ENCODE results near the gene TNPO2.

Gene TNPO2

DNA sequence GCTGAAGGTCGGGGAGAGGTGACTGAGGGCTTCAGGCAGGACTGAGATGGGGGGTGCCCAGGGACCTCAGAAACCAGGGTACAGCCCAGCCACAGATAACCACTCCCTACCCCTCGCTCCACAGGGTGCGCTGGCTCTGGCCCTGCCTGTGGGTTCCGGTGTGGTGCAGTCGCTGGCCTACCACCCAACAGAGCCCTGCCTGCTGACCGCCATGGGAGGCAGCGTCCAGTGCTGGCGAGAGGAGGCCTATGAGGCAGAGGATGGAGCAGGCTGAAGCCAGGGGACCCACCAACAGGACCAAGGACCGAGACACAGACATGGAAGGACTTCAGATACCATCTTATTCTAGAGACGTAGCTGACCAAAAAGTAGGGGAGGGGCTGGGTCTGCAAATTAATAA, 48.3 kb downstream of the TNPO2 start:
- DNase-seq: no peak

DNA sequence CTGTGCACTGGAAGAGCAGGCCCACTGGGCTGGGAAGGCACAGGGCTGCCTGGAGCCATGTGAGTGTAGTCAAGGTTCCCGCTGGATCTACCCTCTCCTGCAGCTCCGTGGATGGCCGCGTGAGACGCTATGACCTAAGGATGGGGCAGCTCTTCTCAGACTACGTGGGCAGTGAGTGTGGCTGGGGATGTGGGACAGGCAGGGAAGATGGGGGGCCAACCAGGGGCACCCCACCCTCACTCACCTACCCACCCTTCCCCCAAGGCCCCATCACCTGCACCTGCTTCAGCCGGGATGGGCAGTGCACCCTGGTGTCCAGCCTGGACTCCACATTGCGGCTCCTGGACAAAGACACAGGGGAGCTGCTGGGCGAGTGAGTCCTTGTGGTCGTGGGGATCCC, 51.0 kb downstream of the TNPO2 start:
- no peak for DNase-seq

- DNase-seq: no peak
Measured at GRCh38 chr19:12670159-12670928, 53.4 kb downstream of the TNPO2 start.

GRCh38 chr19:12669270-12670158, 54.2 kb downstream of the TNPO2 start:
- peak; percentile 44 for DNase-seq

DNA sequence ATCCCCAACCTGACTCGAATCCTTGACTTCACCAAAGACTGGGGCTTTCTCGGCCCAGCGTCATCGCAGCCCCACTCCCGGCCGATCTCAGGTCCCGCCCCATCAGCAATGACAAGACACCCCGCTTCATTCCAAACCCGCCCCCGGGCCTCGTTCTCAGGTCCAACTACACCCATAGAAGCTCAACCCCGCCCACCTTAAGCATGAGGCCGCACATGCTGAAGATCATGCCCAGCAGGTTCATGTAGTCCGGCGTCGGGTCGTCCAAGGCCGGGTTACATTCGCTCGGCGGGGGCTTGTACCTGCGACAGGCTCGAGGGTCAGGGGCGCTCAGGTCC, 54.8 kb downstream of the TNPO2 start:
- no peak for DNase-seq

GRCh38 chr19:12668346-12668745, 55.4 kb downstream of the TNPO2 start:
- DNase-seq: no peak

GRCh38 chr19:12667731-12668302, 55.9 kb downstream of the TNPO2 start:
- DNase-seq: no peak

DNA sequence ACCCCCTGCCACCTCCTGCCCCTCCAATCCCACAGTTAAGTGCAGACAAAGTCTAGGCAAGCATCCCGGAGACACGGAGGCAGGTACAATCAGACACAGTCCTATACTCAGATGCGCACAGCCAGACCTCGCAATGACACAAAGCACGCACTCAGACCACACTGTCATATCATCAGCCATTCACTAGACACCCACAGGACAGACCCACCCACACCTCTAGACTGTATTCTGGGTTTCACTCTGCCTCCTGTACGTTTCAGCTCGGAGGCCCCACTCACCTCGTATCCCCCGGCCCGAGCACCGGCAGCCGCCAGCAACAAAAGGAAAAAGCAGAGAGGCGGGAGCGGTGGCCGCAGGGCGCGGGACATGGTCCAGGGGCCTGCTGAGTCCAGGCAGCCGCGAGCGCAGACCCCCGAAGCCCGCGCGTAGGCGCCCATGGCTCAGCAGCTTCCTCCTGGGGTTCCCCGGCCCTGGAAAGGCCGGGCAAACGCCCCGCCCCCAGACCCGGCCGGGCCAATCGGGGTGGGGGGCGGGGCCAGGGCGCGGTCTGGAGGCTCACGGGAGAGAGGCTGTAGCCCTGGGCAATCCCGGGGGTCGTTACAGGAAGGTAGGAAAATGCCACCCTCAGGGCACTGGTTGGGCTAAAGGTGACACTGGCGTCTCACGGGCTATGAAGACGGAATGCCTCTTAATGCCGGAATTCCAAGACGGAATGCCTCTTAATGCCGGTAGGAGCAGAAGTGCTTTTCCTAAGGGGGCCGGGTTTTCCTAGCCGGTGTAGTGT, 57.3 kb downstream of the TNPO2 start, which contains the start of the genes MAN2B1 and WDR83:
TSS of gene MAN2B1 (minus strand) at position 478 of the 784 bp plus-strand sequence. CDS start at position 437, 41 bp downstream.
TSS of gene WDR83 (plus strand) at position 543 of the 784 bp plus-strand sequence. CDS start 2,984 bp downstream, outside the sequence.
- peak; percentile 51 for DNase-seq

DNA sequence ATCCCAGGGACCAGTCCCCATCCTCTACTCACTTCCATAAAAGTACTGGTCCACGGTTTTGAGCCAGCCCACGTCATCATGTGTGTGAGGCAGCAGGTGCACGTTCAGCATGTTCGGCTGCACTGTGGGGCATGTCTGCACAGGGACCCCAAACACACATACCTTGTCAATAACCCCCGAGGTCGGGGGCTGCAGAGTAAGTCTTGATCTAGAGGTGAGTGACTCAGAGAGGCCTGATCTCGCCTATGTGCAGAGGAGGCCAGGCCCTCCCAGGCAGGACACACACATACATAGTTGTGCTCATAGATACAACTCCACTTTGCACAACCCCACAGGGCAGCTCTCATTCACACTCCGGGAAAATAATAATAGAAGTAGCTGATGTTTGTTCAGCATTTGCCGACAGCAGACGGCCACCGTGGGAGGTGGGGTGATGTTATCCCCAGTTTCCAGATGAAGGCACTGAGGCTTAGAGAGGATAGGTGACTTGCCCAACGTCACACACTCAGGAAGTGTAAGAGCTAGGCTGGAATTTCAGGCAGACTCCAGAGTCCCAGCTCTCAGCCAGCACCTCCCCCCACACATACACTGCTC, 58.0 kb downstream of the TNPO2 start:
- DNase-seq: no peak

DNA sequence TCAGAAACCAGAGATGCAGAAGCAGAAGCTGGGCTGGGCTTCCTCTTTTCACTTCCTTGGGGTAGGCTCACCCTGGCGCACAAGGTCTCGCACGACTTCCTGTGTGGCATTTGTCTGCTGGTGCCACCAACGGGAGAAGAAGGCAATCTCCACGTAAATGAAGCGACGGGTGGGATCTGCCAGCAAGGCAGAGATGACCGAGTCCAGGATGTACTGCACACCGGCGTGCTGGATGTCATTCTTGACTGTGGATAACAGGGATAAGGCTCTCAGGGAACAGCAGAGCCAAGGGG, 58.5 kb downstream of the TNPO2 start:
- DNase-seq: no peak

DNA sequence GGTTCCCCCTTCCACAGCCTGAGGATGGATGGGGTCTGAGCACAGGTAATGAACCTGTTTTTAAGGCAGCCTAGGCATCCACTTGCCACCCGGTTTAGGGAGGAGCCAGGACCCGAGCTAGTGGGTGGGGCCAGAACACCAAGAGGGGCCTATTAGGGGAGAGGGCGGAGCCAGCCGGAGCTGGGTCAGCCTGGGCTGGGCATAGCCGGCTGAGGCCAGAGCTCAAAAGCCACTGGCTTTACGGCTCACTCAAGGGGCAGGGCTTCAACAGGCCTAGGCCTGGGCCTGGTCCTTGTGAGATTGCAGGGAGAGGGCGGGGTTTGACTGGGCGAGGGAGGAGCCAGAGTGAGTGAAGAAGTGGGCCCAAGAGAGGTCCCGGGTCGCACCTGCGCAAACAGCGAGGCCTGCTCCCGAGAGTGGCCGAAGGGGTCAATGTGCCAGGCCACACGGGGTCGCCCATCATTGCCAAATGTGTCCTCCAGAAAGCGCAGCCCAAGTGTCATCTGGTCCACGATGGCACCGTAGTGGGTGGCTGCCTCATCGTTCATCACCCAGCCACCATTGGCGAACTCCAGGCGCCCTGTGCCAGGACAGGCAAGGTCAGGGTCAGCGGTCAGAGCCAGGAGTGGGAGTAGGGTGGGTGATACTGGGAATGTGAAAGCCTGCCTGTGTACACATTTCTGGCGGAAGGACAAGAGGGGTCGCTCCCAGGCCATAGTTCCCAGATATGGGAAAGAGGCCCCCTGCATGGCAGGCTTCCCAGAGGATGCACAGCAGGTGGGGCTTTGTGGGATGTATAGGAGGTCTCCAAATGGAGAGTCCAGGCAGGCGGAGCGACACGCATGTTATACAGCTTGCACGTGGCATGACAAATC, 59.1 kb downstream of the TNPO2 start:
- no peak for DNase-seq

- no peak for DNase-seq
Measured at GRCh38 chr19:12660980-12661379, 62.8 kb downstream of the TNPO2 start.

- DNase-seq: no peak
Measured at GRCh38 chr19:12657966-12658365, 65.8 kb downstream of the TNPO2 start.

GRCh38 chr19:12656899-12657571, 66.7 kb downstream of the TNPO2 start:
- no peak for DNase-seq

GRCh38 chr19:12655546-12655945, 68.2 kb downstream of the TNPO2 start:
- no peak for DNase-seq

DNA sequence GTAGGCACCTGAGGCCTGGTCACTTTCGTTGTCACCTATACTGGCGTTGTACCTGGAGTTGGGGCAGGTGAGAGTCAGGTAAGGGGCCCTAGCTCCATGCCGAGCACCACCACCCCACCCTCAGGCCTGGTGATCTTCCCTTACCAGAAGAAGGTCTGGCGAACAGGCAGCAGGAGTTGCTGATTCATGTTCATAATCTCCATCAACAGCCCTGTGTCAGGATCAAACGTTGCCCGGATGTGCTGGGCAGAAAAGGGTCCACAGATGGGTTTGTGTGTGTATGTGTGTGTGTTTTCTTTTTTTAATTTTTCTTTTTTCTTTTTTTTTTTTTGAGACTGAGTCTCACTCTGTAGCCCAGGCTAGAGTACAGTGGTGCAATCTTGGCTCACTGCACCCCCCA, 71.5 kb downstream of the TNPO2 start:
- DNase-seq: no peak

DNA sequence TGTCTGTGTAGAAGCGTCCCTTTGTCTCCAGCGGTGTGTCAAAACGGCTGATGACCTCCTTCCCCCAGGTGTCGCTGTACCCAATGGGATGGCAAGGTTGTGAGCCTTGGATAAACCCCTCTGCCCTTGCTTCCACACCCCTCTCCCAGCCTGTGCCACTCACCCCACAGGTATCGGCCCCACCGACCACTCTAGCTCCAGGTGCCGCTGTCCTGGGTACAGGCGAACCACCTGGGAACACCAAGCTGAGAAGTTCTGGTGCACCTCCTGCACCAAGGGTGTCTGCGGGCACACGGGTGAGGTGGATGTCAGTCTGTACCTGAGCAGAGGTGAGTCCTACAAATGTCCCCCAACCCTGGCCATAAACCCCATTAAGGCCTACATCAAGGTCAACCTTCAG, 73.8 kb downstream of the TNPO2 start:
- DNase-seq: no peak
